ENCODE results near the gene DERA.

DERA gene

GRCh38 chr12:15984097-15984800 is 73.1 kb downstream of the DERA start:
- H3K27ac ChIP-seq (ENCODE audit: extremely low read depth, low read depth, low read length) = no peak overlapping the region
- peaks cover 0 to 30% of the 10 kb centered on the region in 2 experiments; a peak in 2 of 3 replicates for H3K36me3 ChIP-seq (ENCODE audit: control insufficient read depth in 2 of 2, insufficient read depth in 1 of 2, low read length in 2 of 2)
- H3K4me1 ChIP-seq (ENCODE audit: control insufficient read depth, insufficient read depth, low read length) = 0 out of 2 replicates have a peak, but pooled peaks cover 3% of the 10 kb centered on the region
- H3K4me3 ChIP-seq (ENCODE audit: low read depth, low read length) = no peak overlapping the region
- no peaks in the 10 kb centered on the region for H3K9me3 ChIP-seq (ENCODE audit: control insufficient read depth, insufficient read depth, low read depth, low read length)
- POLR2A ChIA-PET = no interaction called here
- TF ChIP-seq ZNF155 (tag by site-specific recombination; IDR thresholded peaks at IDR 0.05) (no peak), ZBTB1 (tag by site-specific recombination; IDR thresholded peaks at IDR 0.05) (no peak), HOXA7 (CRISPR knock-in tag; IDR thresholded peaks at IDR 0.05; ENCODE audit: borderline replicate concordance) (no peak)
- CTCF ChIA-PET = no interaction called here

- TF ChIP-seq ZBTB1 (tag by site-specific recombination; IDR thresholded peaks at IDR 0.05) (no peak), KLF7 (tag by site-specific recombination; IDR thresholded peaks at IDR 0.05; ENCODE audit: borderline replicate concordance) (no peak), ZNF266 (tag by site-specific recombination; IDR thresholded peaks at IDR 0.05; ENCODE audit: low read depth) (no peak), ZNF362 (tag by site-specific recombination; IDR thresholded peaks at IDR 0.05) (no peak), ZBTB11 (tag by site-specific recombination; conservative IDR thresholded peaks at IDR 0.05; ENCODE audit: low read depth) (no peak), ZNF174 (tag by site-specific recombination; IDR thresholded peaks at IDR 0.05) (no peak), ZNF843 (tag by site-specific recombination; IDR thresholded peaks at IDR 0.05) (no peak), SP3 (tag by site-specific recombination; IDR thresholded peaks at IDR 0.05) (no peak), ZNF398 (tag by site-specific recombination; IDR thresholded peaks at IDR 0.05) (no peak), ZNF157 (tag by site-specific recombination; IDR thresholded peaks at IDR 0.05) (no peak), ZNF10 (tag by site-specific recombination; IDR thresholded peaks at IDR 0.05) (no peak)
- ChIA-PET POLR2A (no interaction called here), CTCF (no interaction called here)
- Histone ChIP-seq H3K9me3 (ENCODE audit: control insufficient read depth, insufficient read depth, low read depth, low read length) (no peaks in the 10 kb centered on the region), H3K27ac (ENCODE audit: extremely low read depth, low read depth, low read length) (no peak overlapping the region), H3K4me3 (ENCODE audit: low read depth, low read length) (no peak overlapping the region), H3K36me3 (ENCODE audit: control insufficient read depth in 2 of 2, insufficient read depth in 1 of 2, low read length in 2 of 2) (peaks cover 0 to 30% of the 10 kb centered on the region in 2 experiments; a peak in 2 of 3 replicates), H3K4me1 (ENCODE audit: control insufficient read depth, insufficient read depth, low read length) (0 out of 2 replicates have a peak, but pooled peaks cover 1% of the 10 kb centered on the region)
These were observed 73.8 kb downstream of the DERA start for GRCh38 chr12:15984963-15985362.

- CTCF ChIA-PET = interaction anchor here (0.6 kb wide), 1 partner anchor 47 kb away, joined by 3 read pairs; no protein-coding TSS in a partner anchor
- no peak overlapping the region for H3K27ac ChIP-seq (ENCODE audit: extremely low read depth, low read depth, low read length)
- no peaks in the 10 kb centered on the region for H3K9me3 ChIP-seq (ENCODE audit: control insufficient read depth, insufficient read depth, low read depth, low read length)
- POLR2A ChIA-PET = no interaction called here
- no peak for TF ChIP-seq ZNF146 (tag by site-specific recombination; IDR thresholded peaks at IDR 0.05)
- TF ChIP-seq ZNF121 (tag by site-specific recombination; IDR thresholded peaks at IDR 0.05) = no peak
- no peak for TF ChIP-seq ZFP41 (tag by site-specific recombination; IDR thresholded peaks at IDR 0.05; ENCODE audit: borderline replicate concordance)
- no peaks in the 10 kb centered on the region for H3K4me1 ChIP-seq (ENCODE audit: control insufficient read depth, insufficient read depth, low read length)
- H3K4me3 ChIP-seq (ENCODE audit: low read depth, low read length) = no peak overlapping the region
- peaks cover 0 to 30% of the 10 kb centered on the region in 2 experiments; a peak in 2 of 3 replicates for H3K36me3 ChIP-seq (ENCODE audit: control insufficient read depth in 2 of 2, insufficient read depth in 1 of 2, low read length in 2 of 2)
These were observed 76.6 kb downstream of the DERA start for GRCh38 chr12:15987696-15988095.

All from HEK293 (cell line).